Upper lobe of left lung (tissue), 4 donors: ENCODE results near the gene TMEM150B.

ENCODE experiments used
- CTCF ChIP-seq, 6 experiments: fragments of 450-650 bp in 4 of 6; fragments of 200-600 bp in 2 of 6; sonication (generic) in 2 of 6; IDR thresholded peaks; one replicate each; pipeline ENCODE4 v1.5.1; 2016 to 2019; ENCODE audit warnings: antibody characterized with exemption in 6 of 6
- POLR2A ChIP-seq, 4 donors: fragments of 450-650 bp; IDR thresholded peaks; one replicate each; pipeline ENCODE4 v1.5.1; 2016 to 2017; ENCODE audit warnings: antibody characterized with exemption in 4 of 4, mild to moderate bottlenecking in 2 of 4

GRCh38 chr19:55339889-55340783 lies 15.0 kb upstream of the TMEM150B start:
- no peak for TF ChIP-seq CTCF (IDR thresholded peaks at IDR 0.05)
- TF ChIP-seq POLR2A (IDR thresholded peaks at IDR 0.05), result peak in 2 of 4 donors; percentile 47 to 69
